Measurements from ENCODE around the gene GLI3. TPM values are rescaled to one million over a fixed set of nuclear protein-coding genes. Genes with fewer than 3 reads are reported as not detected.

The GLI3 gene
- total and polyA plus RNA-seq, 2 of the 4 experiments (the other 2 are of a cell fraction), result 1.3 to 3.9 TPM

DNA sequence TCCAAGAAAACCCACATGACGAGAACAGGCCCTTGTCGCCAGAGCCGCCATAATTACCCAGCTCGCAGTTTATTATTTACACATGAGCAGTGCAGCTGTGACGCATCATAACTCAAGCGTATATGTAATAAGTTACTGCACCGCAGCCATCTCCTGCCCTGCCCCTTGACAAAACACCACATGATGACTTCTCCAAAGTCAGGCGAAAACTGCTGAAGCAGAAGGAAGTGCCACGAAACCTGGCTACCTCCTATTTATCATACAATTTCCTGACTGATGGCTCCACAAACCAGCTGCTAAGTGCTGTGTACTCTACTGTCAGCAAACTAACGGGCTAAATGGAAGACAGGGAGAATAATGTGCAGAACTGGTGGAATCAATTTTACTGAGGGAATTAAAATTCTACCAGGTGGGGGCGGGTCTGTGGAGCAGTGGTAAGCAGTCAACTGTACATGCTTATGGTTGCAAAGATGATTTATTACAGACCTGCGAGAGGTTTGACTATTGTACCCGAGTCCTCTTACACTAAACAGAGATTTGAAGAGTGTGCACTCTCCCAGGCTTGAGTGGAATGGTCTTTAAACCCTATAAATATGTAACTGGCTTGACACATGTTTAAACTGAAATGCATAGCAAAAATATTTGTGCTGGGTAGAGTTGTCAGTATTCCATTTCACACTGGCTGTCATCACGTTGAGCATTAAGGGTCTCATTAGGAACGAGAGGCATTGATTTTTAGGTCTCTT, 156.0 kb downstream of the GLI3 start (continued):
- TF ChIP-seq, protein P1, sequence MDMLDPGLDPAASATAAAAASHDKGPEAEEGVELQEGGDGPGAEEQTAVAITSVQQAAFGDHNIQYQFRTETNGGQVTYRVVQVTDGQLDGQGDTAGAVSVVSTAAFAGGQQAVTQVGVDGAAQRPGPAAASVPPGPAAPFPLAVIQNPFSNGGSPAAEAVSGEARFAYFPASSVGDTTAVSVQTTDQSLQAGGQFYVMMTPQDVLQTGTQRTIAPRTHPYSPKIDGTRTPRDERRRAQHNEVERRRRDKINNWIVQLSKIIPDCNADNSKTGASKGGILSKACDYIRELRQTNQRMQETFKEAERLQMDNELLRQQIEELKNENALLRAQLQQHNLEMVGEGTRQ (IDR thresholded peaks at IDR 0.05; ENCODE audit: low read depth, low read length), result no peak

DNA sequence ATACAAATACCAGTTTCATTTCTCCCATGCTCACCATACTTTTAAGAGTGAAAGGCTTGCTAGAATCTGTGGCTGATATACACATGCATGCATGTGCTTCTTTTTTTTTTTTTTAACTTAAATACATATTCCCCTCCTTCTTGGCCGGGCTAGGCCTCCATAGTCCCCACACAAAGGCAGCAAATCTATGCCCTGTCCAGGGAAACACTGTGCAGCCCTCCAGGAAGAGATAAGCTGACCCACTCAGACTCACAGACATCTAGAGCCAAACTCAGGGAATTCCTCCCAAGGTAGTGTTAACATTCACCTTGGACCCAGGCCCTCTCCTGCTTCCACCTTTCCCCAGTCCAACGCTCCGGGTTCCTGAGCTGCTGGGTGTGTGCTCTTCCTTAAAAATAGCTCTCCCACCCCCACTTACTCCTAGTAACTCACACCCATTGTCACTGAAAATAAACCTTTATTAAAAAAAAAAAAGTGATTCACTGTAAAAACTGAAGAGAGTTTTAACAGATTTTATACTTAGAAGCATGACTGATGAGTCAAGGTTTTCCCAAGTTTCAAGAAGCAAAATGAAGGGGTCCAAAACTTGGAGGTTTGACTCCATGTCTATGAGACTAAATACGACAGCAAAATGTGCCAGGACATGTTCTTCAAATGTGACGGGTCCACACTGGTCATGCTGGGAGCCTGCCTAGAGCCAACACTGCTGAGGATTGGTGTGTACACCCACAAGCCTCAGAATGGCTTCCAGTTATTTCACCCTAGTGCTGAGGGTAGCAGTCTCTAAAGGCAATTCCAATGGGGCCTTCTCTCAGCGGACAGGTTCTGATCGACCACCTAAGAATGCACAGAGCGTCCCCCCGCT, 159.5 kb downstream of the GLI3 start:
- Histone ChIP-seq H4K91ac (ENCODE audit: insufficient read depth, low read depth, low read length) (no peak overlapping the region), H3K36me3 (ENCODE audit: control insufficient read depth, insufficient read depth, low read length) (peaks cover 6% of the 10 kb centered on the region; the same call in 1 of the 2 replicates), H3K23ac (ENCODE audit: low read depth, low read length) (no peak overlapping the region), H3K27me3 (ENCODE audit: control insufficient read depth, insufficient read depth, low read length) (no peaks in the 10 kb centered on the region), H3K9me1 (ENCODE audit: insufficient read depth, low read length) (peaks cover 7% of the 10 kb centered on the region; the same call in 1 of the 2 replicates), H3K4me2 (ENCODE audit: low read depth, low read length) (no peak overlapping the region), H3K18ac (ENCODE audit: low read depth, low read length) (no peak overlapping the region), H3K14ac (replicated peaks; ENCODE audit: low read depth, low read length) (no peak overlapping the region), H2AK9ac (replicated peaks; ENCODE audit: low read depth, low read length, poor library complexity) (no peak overlapping the region), H2AFZ (replicated peaks; ENCODE audit: low read length, poor library complexity) (no peak overlapping the region), H3K27ac (ENCODE audit: insufficient read depth, low read length) (no peak overlapping the region), H3K9ac (ENCODE audit: low read depth, low read length) (no peak overlapping the region), H2BK15ac (ENCODE audit: low read depth, low read length) (no peak overlapping the region), H3K56ac (ENCODE audit: extremely low read depth, insufficient read depth, low read length) (no peak overlapping the region), H4K8ac (ENCODE audit: low read depth in 2 of 2, low read length in 2 of 2) (no peak overlapping the region), H2BK20ac (ENCODE audit: low read depth, low read length) (no peak overlapping the region), H3K79me1 (ENCODE audit: low read depth in 1 of 2, low read length in 2 of 2) (peaks cover 0 to 11% of the 10 kb centered on the region in 2 experiments; a peak in 1 of 4 replicates), H4K5ac (ENCODE audit: low read depth, low read length) (no peak overlapping the region), H3K4me1 (ENCODE audit: control insufficient read depth, insufficient read depth, low read length) (peaks cover 11% of the 10 kb centered on the region), H2AK5ac (ENCODE audit: low read depth, low read length) (no peak overlapping the region), H4K20me1 (ENCODE audit: insufficient read depth, low read length) (no peaks in the 10 kb centered on the region), H2BK120ac (ENCODE audit: low read depth, low read length) (no peak overlapping the region), H3K4ac (ENCODE audit: low read depth, low read length) (no peak overlapping the region; the same call in 1 of the 2 replicates), H2BK5ac (ENCODE audit: low read depth, low read length, poor library complexity, severe bottlenecking) (no peak overlapping the region), H3K4me3 (ENCODE audit: insufficient read depth, low read depth, low read length) (no peak overlapping the region), H3K9me3 (ENCODE audit: control insufficient read depth, insufficient read depth, low read length) (no peaks in the 10 kb centered on the region)
- no TSS peak for BruUV-seq (replicated peaks)
- 64% methylated on average over 2 of the region's 9 CpGs; no CpG with 5 or more reads in 1 of the 2 experiments for WGBS, 2 experiments (ENCODE audit: extremely low coverage in 2 of 2, insufficient read length in 1 of 2)
- dilution Hi-C loops (cut with HindIII; ENCODE audit: low sequenced_read_pairs, unreplicated experiment), result no loop called here
- ATAC-seq (ENCODE audit: low read depth) (no peak), DNase-seq (no peak)
- in situ Hi-C loops (cut with MboI; ENCODE audit: low sequenced_read_pairs), result no loop called here
- intact Hi-C loops (cut with micrococcal nuclease), result no loop called here
- TF ChIP-seq RCOR1 (IDR thresholded peaks at IDR 0.05; ENCODE audit: insufficient replicate concordance, low read length) (no peak), SMC3 (IDR thresholded peaks at IDR 0.05; ENCODE audit: low read depth, low read length) (no peak)
- TF ChIP-seq, protein P2, sequence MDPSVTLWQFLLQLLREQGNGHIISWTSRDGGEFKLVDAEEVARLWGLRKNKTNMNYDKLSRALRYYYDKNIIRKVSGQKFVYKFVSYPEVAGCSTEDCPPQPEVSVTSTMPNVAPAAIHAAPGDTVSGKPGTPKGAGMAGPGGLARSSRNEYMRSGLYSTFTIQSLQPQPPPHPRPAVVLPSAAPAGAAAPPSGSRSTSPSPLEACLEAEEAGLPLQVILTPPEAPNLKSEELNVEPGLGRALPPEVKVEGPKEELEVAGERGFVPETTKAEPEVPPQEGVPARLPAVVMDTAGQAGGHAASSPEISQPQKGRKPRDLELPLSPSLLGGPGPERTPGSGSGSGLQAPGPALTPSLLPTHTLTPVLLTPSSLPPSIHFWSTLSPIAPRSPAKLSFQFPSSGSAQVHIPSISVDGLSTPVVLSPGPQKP (IDR thresholded peaks at IDR 0.05; ENCODE audit: borderline replicate concordance, low read depth, low read length), result no peak
- CTCF ChIA-PET, result interaction anchor here (0.6 kb wide), 2 partner anchors 11 to 469 kb away, joined by 3 read pairs; no protein-coding TSS in a partner anchor
- POLR2A ChIA-PET (ENCODE audit: unreplicated experiment), result no interaction called here

Data from IMR-90 (cell line).